Neural progenitor cell (in vitro differentiated cells): ENCODE results near the gene KLHDC3. TPM values are rescaled to one million over a fixed set of nuclear protein-coding genes. Genes with fewer than 3 reads are reported as not detected.
A peak's percentile ranks its signal among the peaks of the same experiment; 100 is the strongest.

Source experiments
- DNase-seq: peaks from one replicate; pipeline ENCODE4 v3.0.0-alpha.2; 2016; ENCODE audit warnings: low spot score
- H2AFZ ChIP-seq: fragments of 200-600 bp; sonication (generic); replicated peaks from 2 replicates; pipeline ENCODE4 v1.6.1; 2016; ENCODE audit warnings: antibody characterized with exemption
- H3F3A ChIP-seq: fragments of 200-600 bp; sonication (generic); 2 replicates; pipeline ENCODE4 v1.6.1; 2016; ENCODE audit warnings: antibody characterized with exemption, low read depth
- H3K27ac ChIP-seq: fragments of 200-600 bp; sonication (generic); 2 replicates; pipeline ENCODE4 v1.5.1; 2016; ENCODE audit warnings: mild to moderate bottlenecking
- H3K27me3 ChIP-seq: fragments of 200-600 bp; sonication (generic); 2 replicates; pipeline ENCODE4 v1.6.1; 2016; ENCODE audit warnings: mild to moderate bottlenecking, moderate library complexity
- H3K36me3 ChIP-seq: fragments of 200-600 bp; sonication (generic); 2 replicates; pipeline ENCODE4 v1.5.1; 2016
- H3K4me1 ChIP-seq: fragments of 200-600 bp; sonication (generic); 2 replicates; pipeline ENCODE4 v1.6.1; 2016; ENCODE audit warnings: mixed run types
- H3K4me2 ChIP-seq: fragments of 200-600 bp; sonication (generic); 2 replicates; pipeline ENCODE4 v1.6.1; 2016
- H3K4me3 ChIP-seq: fragments of 200-600 bp; sonication (generic); 2 replicates; pipeline ENCODE4 v1.5.1; 2016
- H3K79me2 ChIP-seq: fragments of 200-600 bp; sonication (generic); 2 replicates; pipeline ENCODE4 v1.6.1; 2016; ENCODE audit warnings: low read depth
- H3K9ac ChIP-seq: fragments of 200-600 bp; sonication (generic); 2 replicates; pipeline ENCODE4 v1.6.1; 2016
- H3K9me3 ChIP-seq: fragments of 200-600 bp; sonication (generic); 2 replicates; pipeline ENCODE4 v1.5.1; 2016; ENCODE audit warnings: low read depth
- H4K20me1 ChIP-seq: fragments of 200-600 bp; sonication (generic); 2 replicates; pipeline ENCODE4 v1.6.1; 2016; ENCODE audit warnings: low read depth
- H3K27ac Mint-ChIP-seq: 3 replicates; pipeline ENCODE4 v1.8.0; 2021; ENCODE audit warnings: mixed read lengths
- H3K27me3 Mint-ChIP-seq: 2 replicates; pipeline ENCODE4 v1.8.0; 2022; ENCODE audit warnings: low read depth, mild to moderate bottlenecking, inconsistent platforms, moderate library complexity, mixed read lengths; ENCODE audit not compliant: insufficient read depth
- H3K36me3 Mint-ChIP-seq: 3 replicates; pipeline ENCODE4 v1.8.0; 2021; ENCODE audit warnings: mixed read lengths
- H3K4me1 Mint-ChIP-seq: 3 replicates; pipeline ENCODE4 v1.8.0; 2021; ENCODE audit warnings: mixed read lengths
- H3K4me3 Mint-ChIP-seq: 3 replicates; pipeline ENCODE4 v1.8.0; 2021; ENCODE audit warnings: mild to moderate bottlenecking, moderate library complexity, mixed read lengths
- H3K9me3 Mint-ChIP-seq: 3 replicates; pipeline ENCODE4 v1.8.0; 2020; ENCODE audit warnings: mixed read lengths
- EZH2 ChIP-seq: fragments of 200-600 bp; sonication (generic); IDR thresholded peaks from 2 replicates; pipeline ENCODE4 v1.6.1; 2017; ENCODE audit warnings: antibody characterized with exemption, mild to moderate bottlenecking, moderate library complexity
- EZH2phosphoT487 ChIP-seq: fragments of 200-600 bp; sonication (generic); IDR thresholded peaks from 2 replicates; pipeline ENCODE4 v1.6.1; 2017; ENCODE audit warnings: antibody characterized with exemption
- total RNA-seq: library from RNA; depleted of rRNA; stranded (reverse); fragments of >200 nt; gene quantifications from 2 replicates; pipeline ENCODE4 v1.2.3, GENCODE V29; 2015; ENCODE audit warnings: low replicate concordance
- TF ChIP-seq, protein P1 (sequence below): fragments of 200-600 bp; sonication (generic); IDR thresholded peaks from 2 replicates; pipeline ENCODE4 v1.5.1; 2017; ENCODE audit warnings: antibody characterized with exemption, mild to moderate bottlenecking

KLHDC3 gene
- total RNA-seq, 1 donor from 2014 or later = 122 TPM

DNA sequence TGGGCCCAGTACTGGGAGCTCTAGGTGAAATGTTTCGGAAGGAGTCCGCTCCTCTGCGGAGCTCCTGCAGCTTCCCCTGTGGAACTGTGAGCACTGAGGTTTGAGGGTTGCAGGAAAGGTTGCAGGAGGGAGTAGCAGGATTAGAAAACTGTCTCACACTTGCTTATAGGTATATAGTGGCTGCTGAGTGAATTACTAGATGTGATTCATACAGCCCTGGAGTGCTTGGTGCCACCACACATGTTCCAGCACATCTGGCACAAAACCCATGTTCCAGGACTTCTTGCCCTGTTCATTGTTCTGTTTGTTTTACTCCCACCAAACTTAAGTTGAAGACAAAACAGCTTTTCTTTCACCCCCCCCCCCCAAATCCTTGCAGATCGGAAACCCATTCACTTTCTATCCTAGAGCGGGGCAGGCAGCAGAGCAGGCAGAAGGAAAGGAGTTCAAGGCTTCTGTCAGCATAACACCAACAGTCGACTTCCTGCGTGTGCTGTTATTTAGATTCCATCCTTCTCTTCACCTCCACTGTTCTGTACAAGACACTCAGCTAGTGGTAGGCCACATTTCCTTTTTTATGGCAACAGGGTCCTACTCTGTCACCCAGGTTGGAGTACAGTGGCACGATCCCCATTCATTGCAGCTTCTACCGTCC lies 34.4 kb upstream of the KLHDC3 start:
- no peaks in the 10 kb centered on the region for H3K36me3 ChIP-seq
- peaks cover 26% of the 10 kb centered on the region for H3K4me1 Mint-ChIP-seq
- H3K4me2 ChIP-seq = peak overlapping the region; percentile 100
- peaks cover 2% of the 10 kb centered on the region for H3K36me3 Mint-ChIP-seq
- H3K27ac ChIP-seq = no peak overlapping the region
- peaks cover 4% of the 10 kb centered on the region for H4K20me1 ChIP-seq
- H2AFZ ChIP-seq = peak overlapping the region; percentile 61
- no peak for DNase-seq
- peaks cover 4% of the 10 kb centered on the region for H3K27me3 Mint-ChIP-seq
- H3K4me3 ChIP-seq = peak overlapping the region; percentile 99
- TF ChIP-seq, protein P1, sequence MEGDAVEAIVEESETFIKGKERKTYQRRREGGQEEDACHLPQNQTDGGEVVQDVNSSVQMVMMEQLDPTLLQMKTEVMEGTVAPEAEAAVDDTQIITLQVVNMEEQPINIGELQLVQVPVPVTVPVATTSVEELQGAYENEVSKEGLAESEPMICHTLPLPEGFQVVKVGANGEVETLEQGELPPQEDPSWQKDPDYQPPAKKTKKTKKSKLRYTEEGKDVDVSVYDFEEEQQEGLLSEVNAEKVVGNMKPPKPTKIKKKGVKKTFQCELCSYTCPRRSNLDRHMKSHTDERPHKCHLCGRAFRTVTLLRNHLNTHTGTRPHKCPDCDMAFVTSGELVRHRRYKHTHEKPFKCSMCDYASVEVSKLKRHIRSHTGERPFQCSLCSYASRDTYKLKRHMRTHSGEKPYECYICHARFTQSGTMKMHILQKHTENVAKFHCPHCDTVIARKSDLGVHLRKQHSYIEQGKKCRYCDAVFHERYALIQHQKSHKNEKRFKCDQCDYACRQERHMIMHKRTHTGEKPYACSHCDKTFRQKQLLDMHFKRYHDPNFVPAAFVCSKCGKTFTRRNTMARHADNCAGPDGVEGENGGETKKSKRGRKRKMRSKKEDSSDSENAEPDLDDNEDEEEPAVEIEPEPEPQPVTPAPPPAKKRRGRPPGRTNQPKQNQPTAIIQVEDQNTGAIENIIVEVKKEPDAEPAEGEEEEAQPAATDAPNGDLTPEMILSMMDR = no peak
- TF ChIP-seq EZH2phosphoT487 (no peak), EZH2 (no peak)
- no peaks in the 10 kb centered on the region for H3K9me3 ChIP-seq
- peak overlapping the region; percentile 97 for H3K27ac Mint-ChIP-seq
- peak overlapping the region; percentile 89 for H3K4me3 Mint-ChIP-seq
- peaks cover 9% of the 10 kb centered on the region for H3K4me1 ChIP-seq
- peaks cover 12% of the 10 kb centered on the region for H3K79me2 ChIP-seq
- H3K9ac ChIP-seq = no peak overlapping the region
- no peaks in the 10 kb centered on the region for H3K9me3 Mint-ChIP-seq
- peaks cover 18% of the 10 kb centered on the region for H3F3A ChIP-seq
- no peaks in the 10 kb centered on the region for H3K27me3 ChIP-seq

DNA sequence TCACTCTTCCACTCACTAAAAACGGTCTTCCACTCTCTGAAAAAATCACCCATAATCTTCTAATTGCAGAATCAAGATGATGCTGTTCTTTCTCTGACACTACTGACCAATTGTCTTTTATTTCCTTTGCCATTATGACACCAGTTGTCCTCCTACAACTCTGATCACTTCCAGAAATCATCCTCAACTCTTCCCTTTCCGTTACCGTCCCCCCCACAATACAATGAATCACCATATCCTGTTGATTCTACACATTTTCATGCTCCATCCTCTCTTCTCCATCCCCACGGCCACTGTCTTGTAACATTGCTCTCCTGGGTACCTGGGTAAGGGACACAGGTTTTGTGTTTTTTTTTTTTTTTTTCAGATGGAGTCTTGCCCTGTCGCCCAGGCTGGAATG lies 32.2 kb upstream of the KLHDC3 start:
- Histone ChIP-seq H3F3A (peaks cover 18% of the 10 kb centered on the region), H3K9ac (no peak overlapping the region), H3K36me3 (no peaks in the 10 kb centered on the region), H3K27me3 (no peaks in the 10 kb centered on the region), H3K4me2 (no peak overlapping the region), H4K20me1 (peaks cover 22% of the 10 kb centered on the region), H2AFZ (no peak overlapping the region), H3K27ac (no peak overlapping the region), H3K9me3 (no peaks in the 10 kb centered on the region), H3K4me1 (peaks cover 18% of the 10 kb centered on the region), H3K79me2 (peaks cover 34% of the 10 kb centered on the region), H3K4me3 (no peak overlapping the region)
- H3K9me3 Mint-ChIP-seq = no peaks in the 10 kb centered on the region
- H3K27me3 Mint-ChIP-seq = peaks cover 4% of the 10 kb centered on the region
- TF ChIP-seq EZH2phosphoT487 = no peak
- TF ChIP-seq, protein P1 = no peak
- TF ChIP-seq EZH2 = no peak
- H3K36me3 Mint-ChIP-seq = peaks cover 1% of the 10 kb centered on the region
- peak overlapping the region; percentile 4 for H3K4me3 Mint-ChIP-seq
- H3K4me1 Mint-ChIP-seq = peaks cover 40% of the 10 kb centered on the region
- H3K27ac Mint-ChIP-seq = no peak overlapping the region
- no peak for DNase-seq

DNA sequence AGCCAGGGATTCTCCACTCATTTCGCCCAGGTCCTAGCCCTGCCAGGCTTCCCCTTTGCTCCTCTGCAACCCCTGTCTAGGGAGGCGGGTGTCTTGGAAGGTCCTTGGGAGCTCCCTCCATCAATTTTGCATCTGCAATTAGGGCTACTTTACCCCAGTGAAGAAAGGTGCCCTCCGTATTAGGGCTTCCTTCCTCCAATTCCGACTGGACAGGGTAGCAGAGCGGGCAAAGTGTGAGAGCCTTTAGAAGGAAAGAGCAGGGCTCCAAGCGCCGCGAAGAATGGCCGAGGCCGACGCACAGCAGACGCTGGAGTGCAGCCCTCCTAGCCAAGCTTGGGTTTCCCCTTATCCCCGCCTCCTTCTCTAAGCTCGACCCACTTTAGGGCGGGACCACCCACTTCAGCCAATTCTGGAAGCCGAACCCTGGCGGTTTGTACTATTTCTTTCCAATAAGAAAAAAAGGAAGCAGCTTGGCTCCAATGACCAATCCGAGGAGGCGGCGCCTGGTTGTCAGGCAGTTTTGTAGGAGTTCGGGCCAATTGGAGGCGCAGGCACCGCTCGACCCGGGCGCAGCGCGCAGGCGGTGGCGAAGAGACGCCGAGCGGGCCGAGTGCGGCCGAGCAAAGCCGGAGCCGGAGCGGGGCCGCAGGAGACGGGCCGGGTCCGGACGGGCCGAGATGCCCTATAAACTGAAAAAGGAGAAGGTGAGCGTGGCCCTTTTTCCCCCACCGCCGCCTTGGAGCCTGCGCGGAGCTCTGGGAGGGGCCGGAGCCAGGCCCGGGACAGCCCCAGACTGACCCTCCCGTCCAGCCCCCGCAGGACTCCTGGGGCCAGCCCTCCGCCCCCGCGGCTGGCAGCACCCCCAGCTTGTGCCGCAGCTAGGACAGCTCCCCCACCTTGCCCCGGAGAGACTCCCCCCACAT lies 29.8 kb upstream of the KLHDC3 start, which contains the start of gene PPP2R5D:
Gene PPP2R5D (plus strand): TSS at position 570 of the 923 bp plus-strand sequence. CDS start 108 bp downstream, at position 678.
- H3K27ac Mint-ChIP-seq = peak within 1 kb of the TSS; percentile 91
- H3K4me2 ChIP-seq = peak within 1 kb of the TSS; percentile 95
- H3K79me2 ChIP-seq = peaks cover 30% of the 10 kb centered on the region
- peaks cover 46% of the 10 kb centered on the region for H3K4me1 Mint-ChIP-seq
- peaks cover 13% of the 10 kb centered on the region for H3K4me1 ChIP-seq
- peak within 1 kb of the TSS; percentile 84 for H3K4me3 ChIP-seq
- H3K27ac ChIP-seq = peak within 1 kb of the TSS; percentile 81
- H3K9me3 Mint-ChIP-seq = no peaks in the 10 kb centered on the region
- DNase-seq = peak; percentile 99
- TF ChIP-seq, protein P1 = no peak
- TF ChIP-seq EZH2 = no peak
- TF ChIP-seq EZH2phosphoT487 = no peak
- H3K27me3 Mint-ChIP-seq = no peaks in the 10 kb centered on the region
- H3K36me3 Mint-ChIP-seq = peaks cover 6% of the 10 kb centered on the region
- H3F3A ChIP-seq = peaks cover 17% of the 10 kb centered on the region
- H2AFZ ChIP-seq = peak within 1 kb of the TSS; percentile 77
- no peaks in the 10 kb centered on the region for H3K36me3 ChIP-seq
- no peaks in the 10 kb centered on the region for H3K27me3 ChIP-seq
- peak within 1 kb of the TSS; percentile 93 for H3K4me3 Mint-ChIP-seq
- no peaks in the 10 kb centered on the region for H3K9me3 ChIP-seq
- peaks cover 34% of the 10 kb centered on the region for H4K20me1 ChIP-seq
- peak within 1 kb of the TSS; percentile 81 for H3K9ac ChIP-seq
